Smooth muscle cell (in vitro differentiated cells): ENCODE results near the gene GALNT5. TPM values are rescaled to one million over a fixed set of nuclear protein-coding genes. Genes with fewer than 3 reads are reported as not detected.
A peak's percentile ranks its signal among the peaks of the same experiment; 100 is the strongest.
"Not testable (repeated sequence)": the region's sequence is repeated elsewhere in the genome, so short reads cannot be mapped to it uniquely, and the experiment has no call there.

ENCODE experiments used
- DNase-seq: peaks from one replicate; lab custom pipeline; 2025; ENCODE audit not compliant: unreplicated experiment; lab: John Stamatoyannopoulos, UW
- H2AFZ ChIP-seq: fragments of 200-600 bp; sonication (generic); 2 replicates; pipeline ENCODE4 v1.6.0; 2016; ENCODE audit warnings: antibody characterized with exemption, low read depth, mild to moderate bottlenecking
- H3F3A ChIP-seq: fragments of 200-600 bp; sonication (generic); 2 replicates; pipeline ENCODE4 v1.6.0; 2017; ENCODE audit warnings: antibody characterized with exemption, low read depth
- H3K27ac ChIP-seq: fragments of 200-600 bp; sonication (generic); 2 replicates; pipeline ENCODE4 v1.5.1; 2016; ENCODE audit warnings: low read depth, mild to moderate bottlenecking
- H3K27me3 ChIP-seq: fragments of 200-600 bp; sonication (generic); 2 replicates; pipeline ENCODE4 v1.6.1; 2016; ENCODE audit warnings: low read depth, mild to moderate bottlenecking
- H3K36me3 ChIP-seq: fragments of 200-600 bp; sonication (generic); 2 replicates; pipeline ENCODE4 v1.5.1; 2016; ENCODE audit warnings: low read depth
- H3K4me1 ChIP-seq: fragments of 200-600 bp; sonication (generic); 2 replicates; pipeline ENCODE4 v1.5.1; 2016; ENCODE audit warnings: low read depth
- H3K4me2 ChIP-seq: fragments of 200-600 bp; sonication (generic); 2 replicates; pipeline ENCODE4 v1.6.0; 2016; ENCODE audit warnings: mild to moderate bottlenecking
- H3K4me3 ChIP-seq: fragments of 200-600 bp; sonication (generic); 2 replicates; pipeline ENCODE4 v1.5.1; 2016; ENCODE audit warnings: mild to moderate bottlenecking
- H3K79me2 ChIP-seq: fragments of 200-600 bp; sonication (generic); 2 replicates; pipeline ENCODE4 v1.6.0; 2016; ENCODE audit warnings: low read depth, mild to moderate bottlenecking
- H3K9ac ChIP-seq: fragments of 200-600 bp; sonication (generic); 2 replicates; pipeline ENCODE4 v1.6.0; 2016; ENCODE audit warnings: low read depth
- H3K9me3 ChIP-seq: fragments of 200-600 bp; sonication (generic); replicated peaks from 2 replicates; pipeline ENCODE4 v1.5.1; 2016; ENCODE audit warnings: low read depth
- H4K20me1 ChIP-seq: fragments of 200-600 bp; sonication (generic); 2 replicates; pipeline ENCODE4 v1.6.0; 2016; ENCODE audit warnings: low read depth
- WGBS: methylation state at CpG from one replicate; pipeline ENCODE4 v1.1.7; 2016; ENCODE audit warnings: low lambda C conversion rate; 5-methylcytosine and 5-hydroxymethylcytosine counted together
- polyA plus RNA-seq: library from polyadenylated mRNA; unstranded; fragments of >200 nt; fragmentation: Nextera tagmentation; extraction: Ambion mirVana; gene quantifications from 2 replicates; pipeline ENCODE4 v1.2.1, GENCODE V29; 2016
- total RNA-seq: library from RNA; depleted of rRNA; stranded (reverse); fragments of >200 nt; gene quantifications from 2 replicates; pipeline ENCODE4 v1.2.3, GENCODE V29; 2014
- TF ChIP-seq, protein P1 (sequence below): fragments of 200-600 bp; sonication (generic); IDR thresholded peaks from 2 replicates; pipeline ENCODE4 v1.5.1; 2017; ENCODE audit warnings: borderline replicate concordance, mild to moderate bottlenecking, antibody characterized with exemption; ENCODE audit not compliant: insufficient read depth, poor library complexity, severe bottlenecking

The GALNT5 gene
- total and polyA plus RNA-seq, 2 experiments from 2014 or later = 1.8 to 2.0 TPM

- H3K4me2 ChIP-seq = no peak overlapping the region
- TF ChIP-seq, protein P1, sequence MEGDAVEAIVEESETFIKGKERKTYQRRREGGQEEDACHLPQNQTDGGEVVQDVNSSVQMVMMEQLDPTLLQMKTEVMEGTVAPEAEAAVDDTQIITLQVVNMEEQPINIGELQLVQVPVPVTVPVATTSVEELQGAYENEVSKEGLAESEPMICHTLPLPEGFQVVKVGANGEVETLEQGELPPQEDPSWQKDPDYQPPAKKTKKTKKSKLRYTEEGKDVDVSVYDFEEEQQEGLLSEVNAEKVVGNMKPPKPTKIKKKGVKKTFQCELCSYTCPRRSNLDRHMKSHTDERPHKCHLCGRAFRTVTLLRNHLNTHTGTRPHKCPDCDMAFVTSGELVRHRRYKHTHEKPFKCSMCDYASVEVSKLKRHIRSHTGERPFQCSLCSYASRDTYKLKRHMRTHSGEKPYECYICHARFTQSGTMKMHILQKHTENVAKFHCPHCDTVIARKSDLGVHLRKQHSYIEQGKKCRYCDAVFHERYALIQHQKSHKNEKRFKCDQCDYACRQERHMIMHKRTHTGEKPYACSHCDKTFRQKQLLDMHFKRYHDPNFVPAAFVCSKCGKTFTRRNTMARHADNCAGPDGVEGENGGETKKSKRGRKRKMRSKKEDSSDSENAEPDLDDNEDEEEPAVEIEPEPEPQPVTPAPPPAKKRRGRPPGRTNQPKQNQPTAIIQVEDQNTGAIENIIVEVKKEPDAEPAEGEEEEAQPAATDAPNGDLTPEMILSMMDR = no peak
- no peaks in the 10 kb centered on the region for H3F3A ChIP-seq
- no peaks in the 10 kb centered on the region for H3K79me2 ChIP-seq
- WGBS = 90% methylated on average over 4 of the region's 4 CpGs
- no peaks in the 10 kb centered on the region for H3K36me3 ChIP-seq
- H3K9ac ChIP-seq = no peak overlapping the region
- no peaks in the 10 kb centered on the region for H3K27me3 ChIP-seq
- H3K4me3 ChIP-seq = no peak overlapping the region
- no peaks in the 10 kb centered on the region for H3K4me1 ChIP-seq
- no peaks in the 10 kb centered on the region for H4K20me1 ChIP-seq
- no peak for DNase-seq
- H2AFZ ChIP-seq = no peak overlapping the region
- peak overlapping the region; percentile 41 for H3K27ac ChIP-seq
- no peaks in the 10 kb centered on the region for H3K9me3 ChIP-seq
These were observed 82.6 kb downstream of the GALNT5 start for GRCh38 chr2:157339965-157340655.

DNA sequence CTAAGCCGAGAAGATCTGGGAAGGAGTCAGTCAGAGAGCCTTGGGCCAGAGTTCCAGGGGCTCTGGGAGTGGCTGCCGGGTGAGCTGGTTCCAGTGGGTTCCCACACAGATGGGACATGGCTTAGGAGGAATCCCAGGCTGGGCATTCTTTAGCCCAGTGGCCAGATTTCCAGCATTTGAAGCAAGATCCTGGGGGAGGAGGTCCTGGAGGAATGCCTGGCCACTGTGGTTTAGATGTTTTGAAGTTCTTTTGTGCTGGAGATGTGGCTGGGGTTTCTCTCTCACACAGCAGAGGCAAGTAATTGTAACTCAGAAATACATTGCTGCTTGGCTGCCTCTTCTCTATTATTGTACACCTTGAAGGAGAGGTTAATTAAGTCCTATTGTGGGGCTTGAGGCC is 83.9 kb downstream of the GALNT5 start:
- WGBS = 89% methylated on average over 2 of the region's 2 CpGs
- H3K27me3 ChIP-seq, H3K9me3 ChIP-seq, H3K4me1 ChIP-seq, H2AFZ ChIP-seq, DNase-seq, H3K4me2 ChIP-seq, H3K79me2 ChIP-seq, H4K20me1 ChIP-seq, H3K9ac ChIP-seq, H3K27ac ChIP-seq, H3K4me3 ChIP-seq, H3F3A ChIP-seq, H3K36me3 ChIP-seq: not testable (repeated sequence)

GRCh38 chr2:157345647-157346389 is 88.3 kb downstream of the GALNT5 start:
- TF ChIP-seq, protein P1 = no peak
- Histone ChIP-seq H3K4me2 (no peak overlapping the region), H3K27me3 (no peaks in the 10 kb centered on the region), H3K9ac (no peak overlapping the region), H3K79me2 (no peaks in the 10 kb centered on the region), H3K36me3 (no peaks in the 10 kb centered on the region), H3K9me3 (no peaks in the 10 kb centered on the region), H4K20me1 (no peaks in the 10 kb centered on the region), H3K4me1 (no peaks in the 10 kb centered on the region), H3F3A (no peaks in the 10 kb centered on the region), H3K4me3 (no peak overlapping the region), H3K27ac (no peak overlapping the region), H2AFZ (no peak overlapping the region)
- no peak for DNase-seq
- WGBS = 64% methylated on average over 2 of the region's 2 CpGs

DNA sequence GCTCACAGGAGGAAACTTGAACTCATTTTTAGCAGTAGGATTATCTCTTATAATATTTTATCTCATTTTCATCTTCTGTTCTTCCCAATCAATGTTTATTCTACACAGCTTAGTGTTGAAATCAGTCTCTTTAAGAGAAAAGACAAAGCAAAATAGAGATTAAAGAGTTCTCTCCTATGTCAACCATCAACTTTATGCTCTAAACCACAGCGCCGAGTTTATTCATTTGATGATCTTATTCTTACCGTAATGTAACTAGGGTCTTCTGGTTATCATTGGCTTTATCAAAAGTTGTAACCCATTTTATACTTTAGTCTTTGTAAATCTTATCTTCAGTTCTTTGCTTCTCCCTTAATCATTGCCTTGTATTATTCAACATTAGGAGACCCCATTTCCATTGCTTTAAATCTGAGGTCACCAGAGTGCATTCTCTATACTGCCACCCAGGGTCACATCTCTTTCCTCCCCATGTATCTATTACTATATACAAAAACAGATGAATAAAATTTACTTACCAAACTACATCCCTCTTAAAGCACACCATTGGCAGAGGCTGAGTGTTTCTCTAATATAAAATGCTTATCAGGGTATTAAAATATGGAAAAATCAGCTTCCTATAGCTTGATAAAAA is 90.9 kb downstream of the GALNT5 start:
- H3F3A ChIP-seq = no peaks in the 10 kb centered on the region
- H2AFZ ChIP-seq = no peak overlapping the region
- H3K4me1 ChIP-seq = no peaks in the 10 kb centered on the region
- no peaks in the 10 kb centered on the region for H4K20me1 ChIP-seq
- no peak overlapping the region for H3K9ac ChIP-seq
- no peaks in the 10 kb centered on the region for H3K79me2 ChIP-seq
- no peak overlapping the region for H3K27ac ChIP-seq
- TF ChIP-seq, protein P1 = no peak
- H3K36me3 ChIP-seq = no peaks in the 10 kb centered on the region
- 95% methylated on average over 3 of the region's 3 CpGs for WGBS
- no peak overlapping the region for H3K4me2 ChIP-seq
- H3K9me3 ChIP-seq = no peaks in the 10 kb centered on the region
- H3K4me3 ChIP-seq = no peak overlapping the region
- DNase-seq = no peak
- no peaks in the 10 kb centered on the region for H3K27me3 ChIP-seq
